GM21447 (cell line): ENCODE measurements around the gene FAM174C.

ENCODE experiments used
- ATAC-seq: cut with Tn5 transposase; IDR thresholded peaks from one replicate; pipeline ENCODE4 v1.9.1; 2021; ENCODE audit not compliant: unreplicated experiment

The FAM174C gene

DNA sequence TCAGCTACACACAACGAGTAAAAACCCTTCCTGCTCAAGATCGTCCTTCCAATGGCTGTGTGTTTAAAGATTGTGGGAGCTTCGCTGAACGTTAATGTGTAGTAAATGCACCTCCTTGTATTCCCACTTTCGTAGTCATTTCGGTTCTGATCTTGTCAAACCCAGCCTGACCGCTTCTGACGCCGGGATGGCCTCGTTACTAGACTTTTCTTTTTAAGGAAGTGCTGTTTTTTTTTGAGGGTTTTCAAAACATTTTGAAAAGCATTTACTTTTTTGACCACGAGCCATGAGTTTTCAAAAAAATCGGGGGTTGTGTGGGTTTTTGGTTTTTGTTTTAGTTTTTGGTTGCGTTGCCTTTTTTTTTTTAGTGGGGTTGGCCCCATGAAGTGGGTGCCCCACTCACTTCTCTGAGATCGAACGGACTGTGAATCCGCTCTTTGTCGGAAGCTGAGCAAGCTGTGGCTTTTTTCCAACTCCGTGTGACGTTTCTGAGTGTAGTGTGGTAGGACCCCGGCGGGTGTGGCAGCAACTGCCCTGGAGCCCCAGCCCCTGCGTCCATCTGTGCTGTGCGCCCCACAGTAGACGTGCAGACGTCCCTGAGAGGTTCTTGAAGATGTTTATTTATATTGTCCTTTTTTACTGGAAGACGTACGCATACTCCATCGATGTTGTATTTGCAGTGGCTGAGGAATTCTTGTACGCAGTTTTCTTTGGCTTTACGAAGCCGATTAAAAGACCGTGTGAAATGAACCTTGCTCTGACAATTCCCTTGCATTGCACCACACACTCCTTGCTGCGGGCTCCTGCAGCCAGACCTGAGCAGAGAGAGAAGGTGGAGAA, 2.7 kb upstream of the FAM174C start:
- no peak for ATAC-seq

GRCh38 chr19:1273263-1274041, 1.9 kb upstream of the FAM174C start:
- no peak for ATAC-seq

GRCh38 chr19:1274081-1274851, 1.1 kb upstream of the FAM174C start:
- ATAC-seq = no peak

DNA sequence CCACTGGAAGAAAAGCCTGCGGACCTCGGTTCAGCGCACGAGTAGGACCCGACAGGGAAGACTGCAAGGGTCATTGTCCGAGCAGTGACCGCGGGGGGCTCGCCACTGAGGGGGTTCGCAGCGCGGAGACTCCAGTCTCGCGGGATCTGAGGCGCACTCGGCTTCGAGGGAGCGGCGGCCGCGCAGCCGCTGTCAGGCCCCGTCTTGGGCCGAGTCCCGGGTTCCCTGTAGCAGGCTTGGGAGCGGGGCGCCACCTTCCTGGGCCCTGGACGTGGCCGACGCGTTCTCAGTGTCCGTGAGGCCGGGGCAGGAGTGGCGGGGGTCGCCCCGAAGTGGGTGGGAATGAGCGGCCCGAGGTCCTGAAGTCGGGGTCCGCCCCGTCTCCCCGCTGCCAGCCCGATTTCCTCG, 474 bp upstream of the FAM174C start:
- no peak for ATAC-seq

DNA sequence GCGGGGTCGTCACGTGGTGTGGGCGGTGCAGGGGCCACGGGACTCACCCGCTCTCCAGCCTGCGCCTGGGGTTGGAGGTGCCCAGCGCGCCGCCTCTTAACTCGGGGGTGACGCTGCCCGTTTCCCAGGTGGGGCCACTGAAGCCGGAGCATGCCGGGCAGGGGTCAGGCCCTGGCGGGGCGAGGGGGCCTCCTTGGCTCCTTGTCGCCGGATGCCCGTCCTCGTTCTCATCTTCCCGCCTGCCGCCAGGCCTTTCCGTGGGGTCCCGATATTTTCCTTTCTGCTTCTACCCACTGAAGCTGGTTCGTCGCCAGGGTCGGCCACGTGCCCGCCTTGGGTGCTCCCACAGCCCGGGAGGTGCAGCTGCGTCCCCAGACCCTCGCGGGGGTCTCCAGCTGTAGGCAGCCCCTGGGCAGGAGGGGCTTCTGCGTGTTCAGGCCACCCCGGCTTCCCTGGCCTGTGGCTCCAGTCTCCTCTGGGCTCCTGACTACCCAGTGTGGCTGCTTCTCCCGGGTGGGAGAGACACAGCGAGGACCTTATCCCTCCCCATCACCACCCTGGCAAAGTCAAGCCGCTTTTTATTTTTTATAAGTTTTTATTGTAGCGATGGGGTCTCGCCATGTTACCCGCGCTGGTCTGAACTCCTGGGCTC, 772 bp downstream of the FAM174C start:
- no peak for ATAC-seq

DNA sequence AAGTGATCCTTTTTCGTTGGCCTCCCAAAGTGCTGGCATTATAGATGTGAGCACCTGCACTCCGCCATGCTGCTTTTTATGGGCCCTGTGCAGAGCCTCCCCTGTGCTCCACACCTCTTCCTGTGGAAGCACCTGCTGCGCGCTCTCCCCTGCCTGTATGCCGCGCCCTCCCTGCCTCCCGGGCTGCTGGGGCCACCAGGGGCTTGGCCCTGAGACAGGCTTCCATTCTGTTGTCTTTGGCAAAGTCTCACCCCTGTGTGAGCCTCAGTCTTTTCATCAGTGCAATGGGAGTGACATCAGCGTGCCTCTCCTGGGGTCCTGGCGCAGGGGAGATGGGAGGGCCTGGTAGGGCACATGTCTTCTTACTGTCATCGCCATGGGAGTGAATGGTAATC, 1.3 kb downstream of the FAM174C start:
- no peak for ATAC-seq

GRCh38 chr19:1277061-1277460, 1.7 kb downstream of the FAM174C start:
- ATAC-seq = no peak

- ATAC-seq = no peak
Observed at GRCh38 chr19:1278074-1278473, 2.7 kb downstream of the FAM174C start.

DNA sequence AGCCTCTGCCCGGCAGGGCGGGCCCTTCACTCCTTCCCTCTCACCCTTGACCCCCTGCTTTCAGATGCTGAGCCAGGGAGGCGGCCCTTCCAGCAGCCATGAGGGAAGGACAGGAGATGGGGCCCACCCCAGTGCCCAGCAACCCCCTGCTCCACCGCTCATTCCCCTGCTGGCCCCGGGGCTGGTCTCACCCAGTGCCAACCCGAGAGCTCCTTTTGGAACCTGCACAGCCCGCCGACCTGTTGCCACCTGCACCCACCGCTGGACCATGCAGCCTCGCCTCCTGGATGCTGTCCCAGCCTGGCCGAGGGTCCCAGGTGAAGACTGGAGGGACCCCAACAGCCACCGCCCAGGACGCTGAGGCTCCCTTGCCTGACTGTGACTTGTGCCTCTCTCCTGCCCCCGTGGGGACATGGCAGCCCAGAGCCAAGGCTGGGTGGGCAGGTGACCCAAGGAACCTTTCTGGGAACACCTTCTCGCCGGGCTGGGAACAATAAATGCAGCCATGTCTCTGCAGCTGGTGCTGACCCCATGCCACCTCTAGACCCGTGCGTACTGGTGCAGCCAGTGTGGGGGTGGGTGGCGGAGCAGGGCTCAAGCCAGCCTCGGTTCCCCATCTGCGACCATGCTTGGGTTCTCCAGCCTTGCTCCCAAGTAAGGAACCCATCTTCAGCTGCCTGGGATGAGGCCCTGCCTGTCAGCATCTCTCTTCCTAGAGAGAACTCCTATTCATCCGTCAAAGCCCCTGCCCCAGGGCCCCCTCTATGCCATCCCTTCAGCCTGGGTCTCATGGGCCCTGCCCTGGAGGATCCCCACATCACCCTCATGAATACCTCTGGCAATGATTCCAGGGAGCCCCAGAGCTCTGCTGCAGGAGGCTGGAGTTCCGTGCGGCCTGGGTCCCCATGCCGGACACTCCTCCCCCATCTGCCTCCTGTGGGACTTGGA, 3.7 kb downstream of the FAM174C start:
- ATAC-seq = no peak

- no peak for ATAC-seq
Observed at GRCh38 chr19:1279782-1280341, 4.5 kb downstream of the FAM174C start.

- no peak for ATAC-seq
Observed at GRCh38 chr19:1280636-1281568, 5.6 kb downstream of the FAM174C start.

DNA sequence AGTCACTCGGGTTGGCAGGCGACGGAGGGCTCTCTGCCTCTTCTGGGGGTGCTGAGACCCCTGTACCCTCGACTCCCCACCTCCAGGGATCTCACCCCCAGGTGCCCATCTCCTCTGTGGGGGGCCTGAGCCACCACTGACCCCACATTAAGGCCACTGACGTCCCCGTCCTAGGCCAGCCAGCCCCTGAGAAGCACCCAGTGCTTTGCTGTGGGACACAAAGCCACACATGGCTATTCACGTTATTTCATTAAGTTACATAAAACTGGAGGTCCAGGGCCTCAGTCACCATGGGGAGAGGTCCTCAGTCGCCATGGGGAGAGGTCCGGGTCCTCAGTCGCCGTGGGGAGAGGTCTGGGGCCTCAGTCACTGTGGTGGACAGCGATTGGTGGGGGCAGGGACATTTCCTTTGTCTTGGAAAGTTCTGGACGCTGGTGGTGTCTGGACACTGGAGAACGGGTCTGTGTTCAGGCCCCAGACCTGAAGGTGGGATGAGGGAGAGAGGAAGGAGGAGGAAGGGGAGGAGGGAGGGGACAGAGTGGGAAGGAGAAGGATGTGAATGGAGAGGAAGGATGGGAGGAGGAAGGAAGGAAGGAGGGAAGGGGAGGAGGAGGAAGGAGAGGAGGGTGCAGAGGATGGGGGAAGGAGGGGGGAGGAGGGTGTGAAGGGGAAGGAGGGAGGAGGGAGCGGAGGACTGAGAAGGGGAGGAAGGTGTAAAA, 6.4 kb downstream of the FAM174C start:
- ATAC-seq = no peak

DNA sequence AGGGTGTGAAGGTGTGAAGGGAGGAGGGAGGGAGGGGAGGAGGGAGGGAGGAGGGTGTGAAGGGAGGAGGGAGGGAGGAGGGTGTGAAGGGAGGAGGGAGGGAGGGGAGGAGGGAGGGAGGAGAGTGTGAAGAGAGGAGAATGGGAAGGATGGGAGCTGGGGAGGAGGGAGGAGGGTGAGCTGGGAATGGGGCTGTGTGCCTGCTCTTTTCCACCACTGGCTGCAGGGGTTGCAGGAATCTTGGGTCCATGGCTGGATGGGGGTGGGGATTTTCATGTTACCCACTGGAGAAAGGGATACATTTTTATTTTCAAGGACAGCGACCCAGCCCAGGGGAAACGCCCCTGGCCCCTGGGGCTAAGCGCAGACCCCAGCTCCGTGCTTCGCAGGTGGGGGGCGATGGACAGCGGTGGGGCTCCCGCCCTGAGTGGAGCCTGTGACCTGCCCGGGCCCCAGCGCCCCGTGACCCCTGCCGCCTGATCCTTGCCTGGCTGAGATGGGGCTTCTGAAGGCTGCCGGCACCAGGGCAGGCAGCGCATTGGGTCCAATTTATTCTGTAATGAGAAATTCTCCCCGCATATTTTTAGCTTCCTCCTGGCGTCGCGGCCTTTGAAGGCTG, 7.4 kb downstream of the FAM174C start:
- ATAC-seq = no peak

DNA sequence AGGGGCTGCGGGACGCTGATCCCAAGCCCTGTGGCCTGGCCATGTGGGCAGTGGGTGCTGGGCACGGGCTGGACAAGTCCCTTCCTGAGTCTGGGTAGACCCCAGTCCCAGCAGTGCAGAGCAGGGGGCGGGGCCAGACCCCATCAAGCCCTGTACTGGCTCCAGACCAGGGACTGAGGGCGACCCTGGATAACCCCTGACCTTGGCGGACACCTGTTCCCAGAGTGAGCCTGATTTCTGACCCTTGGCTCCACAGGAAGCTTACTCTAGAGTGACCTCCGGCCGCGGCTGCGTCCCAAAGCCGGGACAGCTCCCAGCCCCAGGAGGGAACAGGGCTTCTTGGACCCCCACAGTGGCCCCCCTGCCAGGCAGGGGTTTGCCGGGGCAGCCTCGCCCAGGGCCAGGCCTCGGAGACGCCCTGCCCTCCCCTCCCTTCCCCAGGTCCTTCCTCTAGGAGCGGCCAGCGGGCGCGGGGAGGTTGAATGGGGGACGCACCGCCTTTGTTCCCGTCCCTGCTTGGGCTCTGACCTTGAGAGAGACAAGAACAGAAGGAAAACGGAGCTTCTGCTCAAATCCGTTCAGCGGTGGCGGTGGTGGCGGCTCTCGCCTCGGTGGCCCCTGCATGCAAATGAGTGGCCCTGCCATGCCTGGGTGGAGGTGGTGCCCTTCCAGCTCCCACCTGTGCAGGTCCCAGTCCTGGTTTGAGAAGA, 8.0 kb downstream of the FAM174C start:
- ATAC-seq = no peak

GRCh38 chr19:1283917-1284292, 8.6 kb downstream of the FAM174C start:
- ATAC-seq = no peak

GRCh38 chr19:1284293-1284978, 9.1 kb downstream of the FAM174C start:
- ATAC-seq = no peak
